Fibroblast of upper back skin (primary cell): ENCODE measurements around the gene ATRNL1.

ENCODE experiments used
- DNase-seq: peaks from one replicate; pipeline ENCODE4 v3.0.0-alpha.2; 2013

ATRNL1 gene

GRCh38 chr10:115854740-115855435 lies 761.7 kb downstream of the ATRNL1 start:
- DNase-seq: peak; percentile 37

- DNase-seq: no peak
These were observed 763.4 kb downstream of the ATRNL1 start for GRCh38 chr10:115856580-115856979.

- DNase-seq: peak; percentile 12
These were observed 764.7 kb downstream of the ATRNL1 start for GRCh38 chr10:115857856-115858255.

GRCh38 chr10:115860182-115861107 lies 767.3 kb downstream of the ATRNL1 start:
- no peak for DNase-seq

- no peak for DNase-seq
These were observed 768.3 kb downstream of the ATRNL1 start for GRCh38 chr10:115861455-115861854.

GRCh38 chr10:115861864-115862263 lies 768.7 kb downstream of the ATRNL1 start:
- DNase-seq: peak; percentile 53

- no peak for DNase-seq
These were observed 773.0 kb downstream of the ATRNL1 start for GRCh38 chr10:115866174-115866573.

GRCh38 chr10:115866691-115867090 lies 773.5 kb downstream of the ATRNL1 start:
- no peak for DNase-seq

- DNase-seq: no peak
These were observed 774.1 kb downstream of the ATRNL1 start for GRCh38 chr10:115867305-115867704.

- no peak for DNase-seq
These were observed 778.7 kb downstream of the ATRNL1 start for GRCh38 chr10:115871855-115872254.

- no peak for DNase-seq
These were observed 782.0 kb downstream of the ATRNL1 start for GRCh38 chr10:115875172-115875571.

GRCh38 chr10:115879372-115880089 lies 786.4 kb downstream of the ATRNL1 start:
- no peak for DNase-seq

GRCh38 chr10:115882021-115882420 lies 788.9 kb downstream of the ATRNL1 start:
- DNase-seq: no peak

- no peak for DNase-seq
These were observed 790.2 kb downstream of the ATRNL1 start for GRCh38 chr10:115883372-115883771.

GRCh38 chr10:115884331-115884730 lies 791.2 kb downstream of the ATRNL1 start:
- DNase-seq: no peak

- no peak for DNase-seq
These were observed 802.0 kb downstream of the ATRNL1 start for GRCh38 chr10:115895166-115895565.

GRCh38 chr10:115898242-115898641 lies 805.1 kb downstream of the ATRNL1 start:
- no peak for DNase-seq

GRCh38 chr10:115902596-115902995 lies 809.4 kb downstream of the ATRNL1 start:
- DNase-seq: no peak

- DNase-seq: peak; percentile 48
These were observed 810.0 kb downstream of the ATRNL1 start for GRCh38 chr10:115903207-115903606.

- no peak for DNase-seq
These were observed 810.7 kb downstream of the ATRNL1 start for GRCh38 chr10:115903845-115904244.

GRCh38 chr10:115909037-115909436 lies 815.9 kb downstream of the ATRNL1 start:
- no peak for DNase-seq

GRCh38 chr10:115909962-115910731 lies 817.0 kb downstream of the ATRNL1 start:
- no peak for DNase-seq

- no peak for DNase-seq
These were observed 821.3 kb downstream of the ATRNL1 start for GRCh38 chr10:115914475-115914874.
